Smooth muscle cell (in vitro differentiated cells): ENCODE data around the gene ZNF688. TPM values are rescaled to one million over a fixed set of nuclear protein-coding genes. Genes with fewer than 3 reads are reported as not detected.

Source experiments
- DNase-seq: peaks from one replicate; lab custom pipeline; 2025; ENCODE audit not compliant: unreplicated experiment; lab: John Stamatoyannopoulos, UW
- H2AFZ ChIP-seq: fragments of 200-600 bp; sonication (generic); 2 replicates; pipeline ENCODE4 v1.6.0; 2016; ENCODE audit warnings: antibody characterized with exemption, low read depth, mild to moderate bottlenecking
- H3F3A ChIP-seq: fragments of 200-600 bp; sonication (generic); 2 replicates; pipeline ENCODE4 v1.6.0; 2017; ENCODE audit warnings: antibody characterized with exemption, low read depth
- H3K27ac ChIP-seq: fragments of 200-600 bp; sonication (generic); 2 replicates; pipeline ENCODE4 v1.5.1; 2016; ENCODE audit warnings: low read depth, mild to moderate bottlenecking
- H3K27me3 ChIP-seq: fragments of 200-600 bp; sonication (generic); 2 replicates; pipeline ENCODE4 v1.6.1; 2016; ENCODE audit warnings: low read depth, mild to moderate bottlenecking
- H3K36me3 ChIP-seq: fragments of 200-600 bp; sonication (generic); 2 replicates; pipeline ENCODE4 v1.5.1; 2016; ENCODE audit warnings: low read depth
- H3K4me1 ChIP-seq: fragments of 200-600 bp; sonication (generic); 2 replicates; pipeline ENCODE4 v1.5.1; 2016; ENCODE audit warnings: low read depth
- H3K4me2 ChIP-seq: fragments of 200-600 bp; sonication (generic); 2 replicates; pipeline ENCODE4 v1.6.0; 2016; ENCODE audit warnings: mild to moderate bottlenecking
- H3K4me3 ChIP-seq: fragments of 200-600 bp; sonication (generic); 2 replicates; pipeline ENCODE4 v1.5.1; 2016; ENCODE audit warnings: mild to moderate bottlenecking
- H3K79me2 ChIP-seq: fragments of 200-600 bp; sonication (generic); 2 replicates; pipeline ENCODE4 v1.6.0; 2016; ENCODE audit warnings: low read depth, mild to moderate bottlenecking
- H3K9ac ChIP-seq: fragments of 200-600 bp; sonication (generic); 2 replicates; pipeline ENCODE4 v1.6.0; 2016; ENCODE audit warnings: low read depth
- H3K9me3 ChIP-seq: fragments of 200-600 bp; sonication (generic); replicated peaks from 2 replicates; pipeline ENCODE4 v1.5.1; 2016; ENCODE audit warnings: low read depth
- H4K20me1 ChIP-seq: fragments of 200-600 bp; sonication (generic); 2 replicates; pipeline ENCODE4 v1.6.0; 2016; ENCODE audit warnings: low read depth
- WGBS: methylation state at CpG from one replicate; pipeline ENCODE4 v1.1.7; 2016; ENCODE audit warnings: low lambda C conversion rate; 5-methylcytosine and 5-hydroxymethylcytosine counted together
- polyA plus RNA-seq: library from polyadenylated mRNA; unstranded; fragments of >200 nt; fragmentation: Nextera tagmentation; extraction: Ambion mirVana; gene quantifications from 2 replicates; pipeline ENCODE4 v1.2.1, GENCODE V29; 2016
- total RNA-seq: library from RNA; depleted of rRNA; stranded (reverse); fragments of >200 nt; gene quantifications from 2 replicates; pipeline ENCODE4 v1.2.3, GENCODE V29; 2014
- TF ChIP-seq, protein P1 (sequence below): fragments of 200-600 bp; sonication (generic); IDR thresholded peaks from 2 replicates; pipeline ENCODE4 v1.5.1; 2017; ENCODE audit warnings: borderline replicate concordance, mild to moderate bottlenecking, antibody characterized with exemption; ENCODE audit not compliant: insufficient read depth, poor library complexity, severe bottlenecking

The ZNF688 gene
- total and polyA plus RNA-seq, 2 experiments from 2014 or later = 6.2 to 16.8 TPM

GRCh38 chr16:30534368-30535105, 37.0 kb downstream of the ZNF688 start, which contains the start of gene ZNF747:
TSS of gene ZNF747 (minus strand) at chr16:30534858. CDS start at chr16:30534679, 179 bp downstream.
- Histone ChIP-seq H3K4me2 (peak within 1 kb of the TSS; percentile 89), H3K36me3 (no peaks in the 10 kb centered on the region), H3K79me2 (peaks cover 17% of the 10 kb centered on the region), H3K27ac (peak within 1 kb of the TSS; percentile 64), H3K4me3 (peak within 1 kb of the TSS; percentile 85), H3F3A (peaks cover 4% of the 10 kb centered on the region), H3K9me3 (no peaks in the 10 kb centered on the region), H4K20me1 (no peaks in the 10 kb centered on the region), H3K9ac (peak within 1 kb of the TSS; percentile 89), H3K4me1 (peaks cover 13% of the 10 kb centered on the region), H2AFZ (peak within 1 kb of the TSS; percentile 99), H3K27me3 (no peaks in the 10 kb centered on the region)
- TF ChIP-seq, protein P1, sequence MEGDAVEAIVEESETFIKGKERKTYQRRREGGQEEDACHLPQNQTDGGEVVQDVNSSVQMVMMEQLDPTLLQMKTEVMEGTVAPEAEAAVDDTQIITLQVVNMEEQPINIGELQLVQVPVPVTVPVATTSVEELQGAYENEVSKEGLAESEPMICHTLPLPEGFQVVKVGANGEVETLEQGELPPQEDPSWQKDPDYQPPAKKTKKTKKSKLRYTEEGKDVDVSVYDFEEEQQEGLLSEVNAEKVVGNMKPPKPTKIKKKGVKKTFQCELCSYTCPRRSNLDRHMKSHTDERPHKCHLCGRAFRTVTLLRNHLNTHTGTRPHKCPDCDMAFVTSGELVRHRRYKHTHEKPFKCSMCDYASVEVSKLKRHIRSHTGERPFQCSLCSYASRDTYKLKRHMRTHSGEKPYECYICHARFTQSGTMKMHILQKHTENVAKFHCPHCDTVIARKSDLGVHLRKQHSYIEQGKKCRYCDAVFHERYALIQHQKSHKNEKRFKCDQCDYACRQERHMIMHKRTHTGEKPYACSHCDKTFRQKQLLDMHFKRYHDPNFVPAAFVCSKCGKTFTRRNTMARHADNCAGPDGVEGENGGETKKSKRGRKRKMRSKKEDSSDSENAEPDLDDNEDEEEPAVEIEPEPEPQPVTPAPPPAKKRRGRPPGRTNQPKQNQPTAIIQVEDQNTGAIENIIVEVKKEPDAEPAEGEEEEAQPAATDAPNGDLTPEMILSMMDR = no peak
- DNase-seq = peak; percentile 51
- WGBS = 2% methylated on average over 56 of the region's 70 CpGs

GRCh38 chr16:30533748-30534367, 37.7 kb downstream of the ZNF688 start:
- no peak for DNase-seq
- Histone ChIP-seq H4K20me1 (no peaks in the 10 kb centered on the region), H3K27me3 (no peaks in the 10 kb centered on the region), H3K4me1 (peaks cover 13% of the 10 kb centered on the region), H3K9ac (peak overlapping the region; percentile 89), H3K27ac (peak overlapping the region; percentile 64), H3F3A (peaks cover 7% of the 10 kb centered on the region), H3K4me3 (peak overlapping the region; percentile 85), H3K36me3 (no peaks in the 10 kb centered on the region), H3K79me2 (peaks cover 17% of the 10 kb centered on the region), H3K4me2 (peak overlapping the region; percentile 89), H3K9me3 (no peaks in the 10 kb centered on the region), H2AFZ (peak overlapping the region; percentile 99)
- WGBS = 20% methylated on average over 29 of the region's 29 CpGs
- TF ChIP-seq, protein P1 = no peak

GRCh38 chr16:30533146-30533522, 38.4 kb downstream of the ZNF688 start:
- no peaks in the 10 kb centered on the region for H3K27me3 ChIP-seq
- no peak overlapping the region for H3K9ac ChIP-seq
- H3K79me2 ChIP-seq = peaks cover 17% of the 10 kb centered on the region
- no peaks in the 10 kb centered on the region for H4K20me1 ChIP-seq
- no peak overlapping the region for H2AFZ ChIP-seq
- TF ChIP-seq, protein P1 = no peak
- H3K36me3 ChIP-seq = no peaks in the 10 kb centered on the region
- H3K4me3 ChIP-seq = peak overlapping the region; percentile 85
- peaks cover 14% of the 10 kb centered on the region for H3K4me1 ChIP-seq
- H3K27ac ChIP-seq = no peak overlapping the region
- peaks cover 7% of the 10 kb centered on the region for H3F3A ChIP-seq
- H3K9me3 ChIP-seq = no peaks in the 10 kb centered on the region
- H3K4me2 ChIP-seq = peak overlapping the region; percentile 89
- 81% methylated on average over 11 of the region's 11 CpGs for WGBS
- DNase-seq = no peak
